AG04449 (cell line): ENCODE measurements around the gene EIF3B.

Experiments
- CTCF ChIA-PET: fragments of 350-600 bp; formaldehyde crosslinking; extraction: SDS; loops from one replicate; lab custom pipeline; 2021; ENCODE audit warnings: antibody characterized with exemption; lab: Yijun Ruan, JAX
- POLR2A ChIA-PET: fragments of 400-600, 350-600 bp; formaldehyde crosslinking; extraction: SDS; loops from one replicate; lab custom pipeline; 2020; ENCODE audit warnings: antibody characterized with exemption, inconsistent platforms; lab: Yijun Ruan, JAX
- DNase-seq: peaks from one replicate; pipeline ENCODE4 v3.0.0-alpha.2; 2010; ENCODE audit warnings: low read depth, low spot score
- H3K4me3 ChIP-seq: 2 replicates; pipeline ENCODE4 v1.5.1; 2011; ENCODE audit warnings: low read depth, mild to moderate bottlenecking, control low read depth, low read length
- TF ChIP-seq, protein P1 (sequence below): IDR thresholded peaks from one replicate; pipeline ENCODE4 v1.5.1; 2011; ENCODE audit warnings: mild to moderate bottlenecking, moderate library complexity, low read length, control low read depth, inconsistent platforms; ENCODE audit not compliant: insufficient read depth; ENCODE audit errors: missing control alignments

The EIF3B gene

DNA sequence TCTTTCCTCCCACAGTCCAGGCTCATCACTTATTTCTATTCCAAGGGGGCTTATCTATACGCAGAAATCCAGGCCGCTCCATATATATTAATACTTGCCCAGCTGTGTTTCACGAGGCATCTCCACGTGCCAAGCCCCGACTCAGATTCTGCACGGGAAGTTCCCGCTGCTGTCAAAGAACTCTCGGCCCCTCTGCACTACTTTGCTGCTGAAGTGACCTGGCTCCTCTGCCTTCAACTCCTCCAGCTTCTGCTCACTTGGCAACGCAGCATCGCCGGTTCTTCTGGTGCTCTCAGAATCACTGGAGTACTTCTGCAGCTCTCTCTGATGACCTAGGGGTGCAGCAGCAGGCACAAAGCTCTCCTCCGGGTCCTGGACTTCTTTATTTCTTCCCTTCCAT, 39.1 kb downstream of the EIF3B start:
- ChIA-PET POLR2A (no interaction called here), CTCF (interaction anchor here (1.2 to 1.5 kb wide), 2 partner anchors 25 to 75 kb away, joined by 3 to 4 read pairs; no protein-coding TSS in a partner anchor)
- TF ChIP-seq, protein P1, sequence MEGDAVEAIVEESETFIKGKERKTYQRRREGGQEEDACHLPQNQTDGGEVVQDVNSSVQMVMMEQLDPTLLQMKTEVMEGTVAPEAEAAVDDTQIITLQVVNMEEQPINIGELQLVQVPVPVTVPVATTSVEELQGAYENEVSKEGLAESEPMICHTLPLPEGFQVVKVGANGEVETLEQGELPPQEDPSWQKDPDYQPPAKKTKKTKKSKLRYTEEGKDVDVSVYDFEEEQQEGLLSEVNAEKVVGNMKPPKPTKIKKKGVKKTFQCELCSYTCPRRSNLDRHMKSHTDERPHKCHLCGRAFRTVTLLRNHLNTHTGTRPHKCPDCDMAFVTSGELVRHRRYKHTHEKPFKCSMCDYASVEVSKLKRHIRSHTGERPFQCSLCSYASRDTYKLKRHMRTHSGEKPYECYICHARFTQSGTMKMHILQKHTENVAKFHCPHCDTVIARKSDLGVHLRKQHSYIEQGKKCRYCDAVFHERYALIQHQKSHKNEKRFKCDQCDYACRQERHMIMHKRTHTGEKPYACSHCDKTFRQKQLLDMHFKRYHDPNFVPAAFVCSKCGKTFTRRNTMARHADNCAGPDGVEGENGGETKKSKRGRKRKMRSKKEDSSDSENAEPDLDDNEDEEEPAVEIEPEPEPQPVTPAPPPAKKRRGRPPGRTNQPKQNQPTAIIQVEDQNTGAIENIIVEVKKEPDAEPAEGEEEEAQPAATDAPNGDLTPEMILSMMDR: no peak
- no peak for DNase-seq
- H3K4me3 ChIP-seq: no peak overlapping the region

DNA sequence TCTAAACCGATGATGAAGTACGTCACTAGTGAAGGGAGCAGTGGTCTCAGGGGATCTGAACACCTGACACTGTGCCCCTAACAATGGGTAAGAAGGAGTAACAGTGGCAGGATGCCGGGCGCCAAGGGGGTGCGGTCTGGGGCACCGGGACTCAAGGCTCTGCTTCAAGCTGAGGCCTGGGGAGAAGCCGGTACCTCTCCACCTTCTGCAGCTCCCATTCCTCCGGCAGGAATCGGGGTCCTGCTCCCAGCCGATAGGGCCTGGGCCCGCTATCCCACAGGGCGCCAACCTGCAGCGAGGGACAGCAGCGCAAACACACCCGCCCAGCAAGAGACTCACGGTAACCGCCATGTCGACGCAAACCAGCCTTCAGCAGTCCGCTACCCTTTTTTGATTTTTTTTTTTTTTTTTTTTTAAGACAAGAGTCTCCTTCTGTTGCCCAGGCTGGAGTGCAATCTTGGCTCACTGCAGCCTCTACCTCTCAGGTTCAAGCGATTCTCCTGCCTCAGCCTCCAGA, 40.0 kb downstream of the EIF3B start:
- CTCF ChIA-PET: no interaction called here
- no peak overlapping the region for H3K4me3 ChIP-seq
- TF ChIP-seq, protein P1: no peak
- POLR2A ChIA-PET: no interaction called here
- DNase-seq: no peak

DNA sequence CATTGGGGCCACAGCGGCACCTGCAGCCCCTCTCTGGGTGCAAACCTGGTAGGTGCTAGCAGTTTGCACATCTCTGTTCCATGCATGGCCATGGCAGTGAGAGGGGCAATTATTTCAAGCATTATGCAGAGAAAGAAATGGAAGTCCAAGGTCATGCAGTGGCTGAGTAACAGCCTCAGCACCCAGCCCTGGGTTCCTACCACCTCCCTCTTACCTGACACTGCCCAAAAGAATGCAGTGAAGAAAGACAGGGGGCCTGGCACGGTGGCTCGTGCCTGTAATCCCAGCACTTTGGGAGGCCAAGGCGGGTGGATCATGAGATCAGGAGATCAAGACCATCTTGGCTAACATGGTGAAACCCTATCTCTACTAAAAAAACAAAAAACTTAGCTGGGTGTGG, 43.9 kb downstream of the EIF3B start:
- ChIA-PET CTCF (interaction anchor here (0.6 kb wide), 1 partner anchor 14 kb away, joined by 3 read pairs; no protein-coding TSS in a partner anchor), POLR2A (no interaction called here)
- TF ChIP-seq, protein P1: no peak
- no peak for DNase-seq
- H3K4me3 ChIP-seq: no peak overlapping the region

DNA sequence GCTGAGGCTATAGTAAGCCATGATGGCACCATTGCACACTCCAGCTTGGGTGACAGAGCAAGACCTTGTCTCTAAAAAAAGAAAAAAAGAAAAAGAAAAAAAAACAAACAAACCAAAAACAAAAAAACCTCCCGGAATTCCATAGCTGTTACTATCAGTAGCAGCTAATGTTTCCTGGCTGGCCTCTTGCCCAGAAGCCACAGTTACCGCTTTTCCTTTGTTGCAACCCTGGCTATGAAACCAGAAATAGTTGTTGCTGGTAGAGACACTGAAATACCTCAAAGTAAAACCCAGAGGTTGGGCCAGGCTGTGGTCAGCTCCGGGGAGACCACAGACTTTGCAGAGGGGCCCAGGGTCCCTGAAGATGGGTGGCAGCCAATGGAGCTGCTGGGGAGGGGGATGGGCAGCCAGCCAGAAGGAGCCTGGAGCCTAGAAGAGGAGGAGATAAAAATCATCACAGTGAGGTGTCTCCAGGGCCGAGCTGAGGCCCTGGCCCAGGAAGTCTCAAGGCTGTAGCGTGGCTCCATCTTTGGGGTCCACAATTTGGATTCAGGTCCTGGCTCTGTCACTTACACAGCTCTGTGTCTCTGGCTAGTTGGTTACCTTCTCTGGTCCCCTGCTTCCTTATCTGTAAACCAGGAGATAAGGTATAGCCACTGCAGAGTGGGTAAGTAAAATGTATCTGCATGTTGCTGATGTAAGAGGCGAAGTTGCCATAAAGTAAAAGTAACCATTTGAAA, 45.4 kb downstream of the EIF3B start:
- POLR2A ChIA-PET: interaction anchor here (0.6 to 1.6 kb wide), 3 partner anchors 12 to 46 kb away, joined by 3 to 6 read pairs (median 3); partner anchors contain the start of gene EIF3B
- TF ChIP-seq, protein P1: no peak
- DNase-seq: peak; percentile 90
- peak overlapping the region; percentile 19; the same call in 1 of the 2 replicates for H3K4me3 ChIP-seq
- CTCF ChIA-PET: interaction anchor here (1.6 kb wide), 1 partner anchor 69 kb away, joined by 4 read pairs; no protein-coding TSS in a partner anchor

DNA sequence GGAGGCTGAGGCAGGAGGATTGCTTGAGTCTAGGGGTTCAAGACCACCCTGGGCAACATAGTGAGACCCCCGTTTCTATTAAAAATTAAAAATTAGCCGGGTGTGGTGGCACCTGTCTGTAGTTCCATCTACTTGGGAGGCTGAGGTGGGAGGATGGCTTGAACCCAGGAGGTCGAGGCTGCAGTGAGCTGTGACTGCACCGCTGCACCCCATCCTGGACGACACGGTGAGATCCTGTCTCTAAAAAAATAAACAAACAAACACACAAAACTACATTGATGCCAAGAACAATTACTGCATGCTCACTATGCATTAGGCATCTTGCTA, 48.0 kb downstream of the EIF3B start:
- TF ChIP-seq, protein P1: no peak
- peak overlapping the region; percentile 68 for H3K4me3 ChIP-seq
- no peak for DNase-seq
- POLR2A ChIA-PET: interaction anchor here (1.1 to 2.4 kb wide), 2 partner anchors 10 to 11 kb away, joined by 3 to 6 read pairs; no protein-coding TSS in a partner anchor
- CTCF ChIA-PET: no interaction called here

DNA sequence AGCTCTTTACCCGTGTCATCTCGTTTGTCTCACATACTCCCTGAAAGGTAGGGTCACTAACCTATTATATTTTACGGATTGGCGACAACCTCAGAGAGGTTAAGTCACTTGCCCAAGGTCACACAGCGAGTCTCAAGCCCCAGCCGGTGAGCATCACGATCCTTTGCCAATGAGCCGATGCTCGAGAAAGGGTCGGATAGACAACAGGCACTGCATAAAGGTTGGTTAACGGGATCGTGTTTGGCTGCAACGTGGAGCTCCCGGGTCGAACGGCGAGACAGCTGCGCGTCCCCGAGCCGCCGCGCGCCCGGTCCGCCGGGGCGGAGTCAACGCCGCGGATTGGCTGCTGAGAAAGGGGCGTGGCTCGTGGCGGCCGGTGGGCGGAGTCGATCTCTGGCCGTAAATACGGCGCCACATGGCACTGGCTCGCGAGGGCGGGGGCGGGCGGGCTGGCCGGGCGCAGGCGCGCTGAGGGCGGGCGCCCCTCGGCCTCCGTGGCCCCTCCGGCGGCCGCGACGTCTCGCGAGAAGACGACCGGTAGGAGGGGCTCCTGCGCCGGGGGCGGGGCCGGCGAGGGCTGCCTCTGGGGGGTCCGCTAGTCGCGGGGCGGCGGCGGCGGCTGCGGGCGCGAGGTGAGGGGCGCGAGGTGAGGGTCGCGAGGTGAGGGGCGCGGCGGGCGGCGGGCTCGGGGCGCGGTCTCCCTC, 48.5 kb downstream of the EIF3B start, which contains the start of gene CHST12:
Gene CHST12 (plus strand): TSS at position 598 of the 704 bp plus-strand sequence. CDS start 29,029 bp downstream, outside the sequence.
- CTCF ChIA-PET: interaction anchor here (1.5 kb wide), 1 partner anchor 10 kb away, joined by 4 read pairs; no protein-coding TSS in a partner anchor
- POLR2A ChIA-PET: interaction anchor here (1.1 to 2.4 kb wide), 2 partner anchors 9 to 11 kb away, joined by 3 to 6 read pairs; no protein-coding TSS in a partner anchor
- H3K4me3 ChIP-seq: peak within 1 kb of the TSS; percentile 74

More for the DNA sequence above, 48.5 kb downstream of the EIF3B start, which contains the start of gene CHST12:
- TF ChIP-seq, protein P1: no peak
- DNase-seq: peak; percentile 36
